Measurements from ENCODE around the gene COL18A1. TPM values are rescaled to one million over a fixed set of nuclear protein-coding genes. Genes with fewer than 3 reads are reported as not detected.

Gene COL18A1
- total RNA-seq, 2 experiments from 2014 or later, result 8.0 to 8.8 TPM

DNA sequence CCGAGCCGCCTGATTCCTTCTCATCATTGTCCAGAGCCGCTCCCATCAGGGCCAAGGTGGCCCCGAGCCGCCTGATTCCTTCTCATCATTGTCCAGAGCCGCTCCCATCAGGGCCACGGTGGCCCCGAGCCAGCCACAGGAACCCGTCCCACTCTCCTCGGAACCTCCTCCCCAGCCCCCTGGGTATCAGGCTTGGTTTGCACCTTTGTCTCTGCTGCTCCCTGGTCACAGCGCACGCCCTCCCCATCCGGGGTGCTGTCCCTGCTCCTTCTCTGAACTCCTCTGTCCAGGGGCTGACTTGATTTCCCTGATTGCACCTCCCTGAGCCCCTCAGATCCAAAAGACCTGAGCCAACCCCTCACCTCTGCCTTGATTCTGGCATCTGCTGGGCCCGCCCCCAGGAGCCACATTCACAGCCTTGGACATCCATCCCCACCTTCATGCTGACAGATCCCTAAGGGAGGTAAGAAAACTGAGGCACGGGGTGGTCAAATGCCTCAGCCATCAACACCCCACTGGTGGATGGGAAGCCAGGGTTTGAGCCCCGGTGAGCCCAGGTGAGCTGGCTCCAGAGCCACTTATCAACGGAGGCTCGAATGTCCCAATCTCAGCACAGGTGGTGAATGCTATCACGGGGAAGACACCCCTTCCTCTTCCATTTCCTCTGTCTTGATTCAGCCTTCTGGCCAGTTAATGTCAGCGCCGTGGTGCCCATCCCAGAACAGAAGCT lies 25.6 kb upstream of the COL18A1 start:
- ATAC-seq (no peak), DNase-seq (no peak)
- Mint-ChIP-seq H3K27me3 (peaks cover 18% of the 10 kb centered on the region), H3K4me3 (no peak overlapping the region), H3K27ac (no peak overlapping the region), H3K9me3 (ENCODE audit: low read depth) (no peaks in the 10 kb centered on the region), H3K36me3 (ENCODE audit: low read depth) (no peaks in the 10 kb centered on the region), H3K4me1 (no peaks in the 10 kb centered on the region)
- POLR2A ChIA-PET, result no interaction called here
- CTCF ChIA-PET, result no interaction called here
- intact Hi-C loops (cut with DNase I, micrococcal nuclease), result no loop called here

DNA sequence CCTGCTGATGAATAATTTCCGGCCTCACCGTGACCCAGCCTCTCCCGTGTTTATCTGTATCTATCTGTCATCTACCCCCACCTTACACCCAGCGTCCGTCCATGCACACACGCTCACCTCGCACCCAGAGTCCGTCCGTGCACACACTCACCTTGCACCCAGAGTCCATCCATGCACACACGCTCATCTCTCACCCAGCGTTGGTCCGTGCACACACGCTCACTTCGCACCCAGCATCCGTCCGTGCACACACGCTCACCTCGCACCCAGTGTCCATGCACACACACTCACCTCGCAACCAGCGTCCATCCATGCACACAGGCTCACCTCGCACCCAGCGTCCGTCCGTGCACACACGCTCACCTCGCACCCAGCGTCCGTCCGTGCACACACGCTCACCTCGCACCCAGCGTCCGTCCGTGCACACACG lies 25.0 kb upstream of the COL18A1 start:
- DNase-seq (no peak), ATAC-seq (no peak)
- Mint-ChIP-seq H3K4me1 (no peaks in the 10 kb centered on the region), H3K27me3 (peaks cover 17% of the 10 kb centered on the region), H3K27ac (no peak overlapping the region), H3K4me3 (no peak overlapping the region), H3K9me3 (ENCODE audit: low read depth) (no peaks in the 10 kb centered on the region), H3K36me3 (ENCODE audit: low read depth) (no peaks in the 10 kb centered on the region)
- ChIA-PET POLR2A (no interaction called here), CTCF (no interaction called here)
- intact Hi-C loops (cut with DNase I, micrococcal nuclease), result no loop called here

GRCh38 chr21:45380566-45380965 lies 24.4 kb upstream of the COL18A1 start:
- no peak for ATAC-seq
- H3K36me3 Mint-ChIP-seq (ENCODE audit: low read depth), result no peaks in the 10 kb centered on the region
- intact Hi-C loops (cut with DNase I, micrococcal nuclease), result no loop called here
- H3K4me3 Mint-ChIP-seq, result no peak overlapping the region
- ChIA-PET CTCF (no interaction called here), POLR2A (no interaction called here)
- no peak for DNase-seq
- no peak overlapping the region for H3K27ac Mint-ChIP-seq
- H3K27me3 Mint-ChIP-seq, result peaks cover 19% of the 10 kb centered on the region
- no peaks in the 10 kb centered on the region for H3K4me1 Mint-ChIP-seq
- H3K9me3 Mint-ChIP-seq (ENCODE audit: low read depth), result no peaks in the 10 kb centered on the region

DNA sequence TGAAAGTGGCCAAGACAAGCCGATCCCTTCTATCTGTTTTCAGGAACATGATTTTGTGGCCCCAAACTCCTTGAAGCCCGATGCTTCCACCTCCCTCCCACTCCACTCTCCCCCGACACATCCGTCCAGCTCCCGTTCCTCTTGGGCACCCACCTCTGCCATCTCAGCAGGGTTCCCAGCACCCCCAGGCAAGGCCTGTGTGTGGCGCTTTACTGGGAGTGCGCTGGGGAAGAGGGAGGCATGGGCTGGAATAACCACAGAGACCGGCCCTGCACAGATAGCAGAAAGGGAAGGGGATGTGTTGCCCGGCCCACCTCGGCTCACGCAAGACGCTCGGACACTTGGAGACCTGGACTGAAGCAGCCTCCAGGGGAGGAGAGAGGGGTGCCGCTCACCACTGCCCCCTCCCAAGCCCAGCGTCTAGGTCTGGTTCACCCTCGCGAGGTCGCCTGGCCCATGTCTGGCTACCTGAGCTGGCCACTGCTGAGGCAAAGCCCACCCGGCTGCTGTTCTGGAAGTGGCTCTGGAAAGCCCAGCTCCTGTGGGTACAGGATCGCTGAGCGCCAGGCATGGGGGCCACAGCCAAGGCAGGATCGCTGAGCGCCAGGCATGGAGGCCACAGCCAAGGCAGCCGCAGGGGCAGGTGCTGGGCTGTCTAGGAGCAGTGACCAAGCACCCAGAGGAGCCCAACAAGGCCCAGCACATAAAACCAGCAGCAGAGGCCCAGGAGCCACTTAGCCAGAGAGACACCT lies 23.8 kb upstream of the COL18A1 start:
- H3K27ac Mint-ChIP-seq, result no peak overlapping the region
- H3K4me3 Mint-ChIP-seq, result no peak overlapping the region
- ChIA-PET CTCF (no interaction called here), POLR2A (no interaction called here)
- peaks cover 19% of the 10 kb centered on the region for H3K27me3 Mint-ChIP-seq
- intact Hi-C loops (cut with DNase I, micrococcal nuclease), result no loop called here
- ATAC-seq (no peak), DNase-seq (no peak)
- H3K9me3 Mint-ChIP-seq (ENCODE audit: low read depth), result no peaks in the 10 kb centered on the region
- H3K36me3 Mint-ChIP-seq (ENCODE audit: low read depth), result no peaks in the 10 kb centered on the region
- H3K4me1 Mint-ChIP-seq, result no peaks in the 10 kb centered on the region

DNA sequence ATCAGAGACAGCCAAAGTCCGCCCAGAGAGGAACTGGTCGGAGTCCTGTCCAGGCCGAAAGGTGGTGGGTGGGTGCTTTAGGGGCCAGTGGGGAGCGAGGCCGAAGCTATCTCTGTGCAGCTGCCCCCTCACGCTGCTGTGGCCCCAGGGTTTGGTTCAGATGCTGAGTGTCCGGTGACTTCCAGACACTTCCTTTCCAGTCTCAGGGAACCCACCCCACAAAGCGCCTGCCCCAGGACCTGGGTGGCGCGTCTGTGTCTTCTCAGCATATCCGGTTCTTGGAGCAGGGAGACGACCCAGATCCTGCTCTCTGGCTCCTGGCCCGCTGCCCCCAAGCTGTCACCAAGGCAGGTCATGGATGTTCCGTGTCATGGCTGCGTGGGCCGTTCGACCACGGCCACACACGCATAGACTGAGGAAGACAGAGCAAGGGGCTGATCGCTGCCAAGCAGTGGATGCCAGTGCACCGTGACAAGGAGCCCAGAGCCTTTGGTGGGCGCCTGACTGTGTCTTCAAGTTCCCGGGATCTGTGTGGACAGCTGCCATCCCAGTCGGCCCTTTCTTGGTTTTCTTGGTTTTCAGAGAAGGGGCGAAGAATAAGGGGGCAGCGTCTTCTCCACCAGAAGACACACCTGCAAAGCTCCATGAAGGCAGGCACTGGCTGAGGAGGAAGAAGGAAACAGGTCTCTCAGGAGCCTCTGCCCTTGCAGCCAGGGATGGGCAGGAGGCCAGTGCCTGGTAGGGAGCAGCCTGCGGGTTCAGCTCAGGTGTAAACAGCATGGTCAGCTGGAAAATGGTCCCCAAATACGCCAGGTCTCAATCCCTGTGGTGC lies 22.9 kb upstream of the COL18A1 start:
- Mint-ChIP-seq H3K4me3 (no peak overlapping the region), H3K4me1 (no peaks in the 10 kb centered on the region), H3K9me3 (ENCODE audit: low read depth) (no peaks in the 10 kb centered on the region), H3K27ac (no peak overlapping the region), H3K36me3 (ENCODE audit: low read depth) (no peaks in the 10 kb centered on the region), H3K27me3 (peaks cover 19% of the 10 kb centered on the region)
- intact Hi-C loops (cut with DNase I, micrococcal nuclease), result no loop called here
- DNase-seq (no peak), ATAC-seq (no peak)
- CTCF ChIA-PET, result interaction anchor here (0.6 kb wide), 1 partner anchor 364 kb away, joined by 3 read pairs; no protein-coding TSS in a partner anchor
- POLR2A ChIA-PET, result no interaction called here

GRCh38 chr21:45382697-45382997 lies 22.3 kb upstream of the COL18A1 start:
- Mint-ChIP-seq H3K4me3 (no peak overlapping the region), H3K27me3 (peaks cover 19% of the 10 kb centered on the region), H3K4me1 (no peaks in the 10 kb centered on the region), H3K27ac (no peak overlapping the region), H3K36me3 (ENCODE audit: low read depth) (no peaks in the 10 kb centered on the region), H3K9me3 (ENCODE audit: low read depth) (no peaks in the 10 kb centered on the region)
- POLR2A ChIA-PET, result no interaction called here
- CTCF ChIA-PET, result no interaction called here
- no peak for ATAC-seq
- intact Hi-C loops (cut with DNase I, micrococcal nuclease), result no loop called here
- no peak for DNase-seq

DNA sequence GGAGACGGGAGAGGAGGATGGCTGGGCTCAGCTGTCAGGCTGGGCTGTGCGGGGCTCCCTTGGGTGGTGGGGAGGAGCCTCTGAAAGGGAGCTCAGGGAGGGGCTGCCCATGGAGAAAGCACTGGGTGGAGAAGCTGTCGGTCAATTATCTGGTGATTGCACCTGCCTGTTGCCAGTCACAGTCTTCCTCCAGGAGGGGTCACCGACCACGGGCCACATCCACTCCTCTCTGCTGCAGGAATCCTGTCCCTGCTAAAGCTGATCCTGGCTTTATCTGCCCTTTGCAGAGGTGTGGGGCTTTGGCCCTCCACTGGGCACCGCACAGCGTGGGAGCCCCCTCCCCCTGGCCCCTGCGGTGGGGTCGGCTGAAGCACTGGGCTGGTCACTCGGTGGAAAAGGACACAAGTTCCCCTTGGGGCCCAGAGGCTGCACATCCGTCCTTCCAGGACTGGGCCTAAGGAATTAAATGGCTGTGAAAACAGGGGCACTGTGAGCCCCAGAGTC lies 21.8 kb upstream of the COL18A1 start:
- DNase-seq (no peak), ATAC-seq (no peak)
- ChIA-PET CTCF (interaction anchor here (0.7 kb wide), 1 partner anchor 303 kb away, joined by 4 read pairs; no protein-coding TSS in a partner anchor), POLR2A (no interaction called here)
- H3K27me3 Mint-ChIP-seq, result peaks cover 17% of the 10 kb centered on the region
- no peak overlapping the region for H3K4me3 Mint-ChIP-seq
- intact Hi-C loops (cut with DNase I, micrococcal nuclease), result no loop called here
- H3K27ac Mint-ChIP-seq, result no peak overlapping the region
- H3K4me1 Mint-ChIP-seq, result no peaks in the 10 kb centered on the region
- no peaks in the 10 kb centered on the region for H3K9me3 Mint-ChIP-seq (ENCODE audit: low read depth)
- no peaks in the 10 kb centered on the region for H3K36me3 Mint-ChIP-seq (ENCODE audit: low read depth)

DNA sequence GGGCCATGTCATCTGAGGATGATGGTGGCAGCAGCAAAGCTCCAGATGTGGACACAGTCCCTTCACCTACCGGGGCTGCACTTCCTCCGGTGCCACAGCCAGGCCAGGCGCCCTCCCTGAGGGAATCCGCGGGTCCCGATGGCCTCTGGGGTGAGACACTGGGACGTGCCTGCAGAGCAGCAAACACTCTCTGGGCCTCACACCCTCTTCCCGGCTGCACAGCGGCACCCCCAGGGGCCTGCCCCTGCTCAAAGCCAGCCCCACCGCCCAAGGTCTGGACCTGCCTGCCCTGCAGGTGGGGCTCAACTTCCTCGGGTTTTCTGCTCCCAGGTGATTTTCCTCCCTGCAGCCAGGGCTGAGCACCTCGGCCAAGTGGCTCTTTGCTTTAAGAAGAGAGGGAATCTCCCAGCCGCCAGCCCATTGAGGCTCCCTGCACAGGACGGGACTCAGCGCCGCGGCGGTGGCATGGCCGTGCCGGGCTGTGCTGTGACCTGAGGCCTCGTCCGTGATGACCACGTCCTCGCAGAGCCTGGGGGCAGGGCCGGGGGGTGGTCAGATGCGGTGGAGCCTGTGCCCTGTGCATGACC lies 21.3 kb upstream of the COL18A1 start:
- Mint-ChIP-seq H3K27me3 (peaks cover 17% of the 10 kb centered on the region), H3K4me1 (no peaks in the 10 kb centered on the region), H3K27ac (no peak overlapping the region), H3K36me3 (ENCODE audit: low read depth) (no peaks in the 10 kb centered on the region), H3K4me3 (no peak overlapping the region), H3K9me3 (ENCODE audit: low read depth) (no peaks in the 10 kb centered on the region)
- ATAC-seq (no peak), DNase-seq (no peak)
- ChIA-PET POLR2A (no interaction called here), CTCF (interaction anchor here (0.7 kb wide), 1 partner anchor 302 kb away, joined by 4 read pairs; no protein-coding TSS in a partner anchor)
- intact Hi-C loops (cut with DNase I, micrococcal nuclease), result no loop called here

GRCh38 chr21:45384656-45385548 lies 20.1 kb upstream of the COL18A1 start:
- H3K4me1 Mint-ChIP-seq, result no peaks in the 10 kb centered on the region
- ChIA-PET CTCF (interaction anchor here (0.6 kb wide), 1 partner anchor 379 kb away, joined by 4 read pairs; no protein-coding TSS in a partner anchor), POLR2A (no interaction called here)
- no peaks in the 10 kb centered on the region for H3K9me3 Mint-ChIP-seq (ENCODE audit: low read depth)
- H3K4me3 Mint-ChIP-seq, result no peak overlapping the region
- H3K27me3 Mint-ChIP-seq, result peaks cover 12% of the 10 kb centered on the region
- no peak for ATAC-seq
- no peak for DNase-seq
- no peaks in the 10 kb centered on the region for H3K36me3 Mint-ChIP-seq (ENCODE audit: low read depth)
- H3K27ac Mint-ChIP-seq, result no peak overlapping the region
- intact Hi-C loops (cut with DNase I, micrococcal nuclease), result no loop called here

DNA sequence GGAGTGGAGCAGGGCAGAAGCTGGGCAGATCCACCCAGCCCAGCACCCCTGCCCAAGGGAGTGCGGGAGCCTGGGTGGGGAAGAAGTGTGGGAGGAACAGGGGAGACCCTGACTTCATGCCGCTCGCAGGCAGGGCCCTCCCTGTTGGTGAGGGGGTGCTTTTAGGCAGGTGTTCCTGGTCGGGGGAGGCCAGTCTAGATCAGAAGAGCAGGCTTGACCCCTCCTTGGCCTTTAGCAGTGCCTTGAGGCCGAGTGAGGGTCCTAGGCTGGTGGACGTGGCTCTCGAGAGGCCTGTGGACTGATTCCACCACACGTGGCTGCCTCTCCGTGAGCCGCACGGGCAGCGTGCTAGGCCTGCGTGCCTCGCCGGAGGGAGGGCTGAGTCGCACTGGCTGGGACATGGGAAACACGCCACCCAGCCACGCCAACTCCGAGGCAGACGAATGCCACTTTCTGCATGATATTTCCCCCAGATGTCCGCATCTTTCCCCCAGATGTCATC lies 19.4 kb upstream of the COL18A1 start:
- H3K27me3 Mint-ChIP-seq, result peaks cover 9% of the 10 kb centered on the region
- intact Hi-C loops (cut with DNase I, micrococcal nuclease), result no loop called here

More for the DNA sequence above, 19.4 kb upstream of the COL18A1 start:
- ATAC-seq (no peak), DNase-seq (peak; percentile 1)
- Mint-ChIP-seq H3K27ac (no peak overlapping the region), H3K4me3 (no peak overlapping the region), H3K4me1 (no peaks in the 10 kb centered on the region), H3K9me3 (ENCODE audit: low read depth) (no peaks in the 10 kb centered on the region), H3K36me3 (ENCODE audit: low read depth) (no peaks in the 10 kb centered on the region)
- ChIA-PET CTCF (interaction anchor here (0.6 kb wide), 1 partner anchor 379 kb away, joined by 4 read pairs; no protein-coding TSS in a partner anchor), POLR2A (no interaction called here)
